Activated CD4-positive, CD25-positive, alpha-beta regulatory T cell (primary cell): ENCODE data around the gene DIP2A.
"Not testable (repeated sequence)": the region's sequence is repeated elsewhere in the genome, so short reads cannot be mapped to it uniquely, and the experiment has no call there.

Experiments used
- DNase-seq, 4 experiments: peaks; one replicate each; lab custom pipeline; 2025; lab: John Stamatoyannopoulos, UW

DIP2A gene

GRCh38 chr21:46424621-46425020 is 34.1 kb upstream of the DIP2A start:
- DNase-seq = no peak

- no peak for DNase-seq
These were observed 33.6 kb upstream of the DIP2A start for GRCh38 chr21:46425041-46425440.

- no peak for DNase-seq
These were observed 33.1 kb upstream of the DIP2A start for GRCh38 chr21:46425571-46425970.

GRCh38 chr21:46426313-46427046 is 32.2 kb upstream of the DIP2A start:
- no peak for DNase-seq

- DNase-seq = no peak
These were observed 31.2 kb upstream of the DIP2A start for GRCh38 chr21:46427516-46427915.

- no peak for DNase-seq
These were observed 30.4 kb upstream of the DIP2A start for GRCh38 chr21:46428286-46428685.

- DNase-seq = no peak
These were observed 29.5 kb upstream of the DIP2A start for GRCh38 chr21:46428987-46429710.

- DNase-seq = no peak
These were observed 28.7 kb upstream of the DIP2A start for GRCh38 chr21:46429754-46430681.

- no peak for DNase-seq
These were observed 27.2 kb upstream of the DIP2A start for GRCh38 chr21:46431448-46431847.

- DNase-seq = no peak
These were observed 26.7 kb upstream of the DIP2A start for GRCh38 chr21:46431884-46432488.

- not testable (repeated sequence) for DNase-seq
These were observed 25.6 kb upstream of the DIP2A start for GRCh38 chr21:46433116-46433515.

GRCh38 chr21:46434322-46434958 is 24.3 kb upstream of the DIP2A start:
- no peak for DNase-seq

- DNase-seq = no peak
These were observed 22.9 kb upstream of the DIP2A start for GRCh38 chr21:46435786-46436227.

GRCh38 chr21:46436621-46437020 is 22.1 kb upstream of the DIP2A start:
- no peak for DNase-seq

- DNase-seq = no peak
These were observed 21.6 kb upstream of the DIP2A start for GRCh38 chr21:46437096-46437498.

GRCh38 chr21:46437511-46437910 is 21.2 kb upstream of the DIP2A start:
- no peak for DNase-seq

GRCh38 chr21:46438241-46438640 is 20.4 kb upstream of the DIP2A start:
- no peak for DNase-seq

GRCh38 chr21:46439906-46440305 is 18.8 kb upstream of the DIP2A start:
- no peak for DNase-seq

- DNase-seq = no peak
These were observed 17.4 kb upstream of the DIP2A start for GRCh38 chr21:46441331-46441730.

GRCh38 chr21:46441961-46442498 is 16.7 kb upstream of the DIP2A start:
- no peak for DNase-seq

GRCh38 chr21:46442938-46443337 is 15.8 kb upstream of the DIP2A start:
- DNase-seq = no peak
